Peyer's patch (tissue), 4 donors: ENCODE data around the gene FRYL.

Source experiments
- POLR2A ChIP-seq, 2 donors: fragments of 450-650 bp; IDR thresholded peaks; one replicate each; pipeline ENCODE4 v1.5.1; 2017; ENCODE audit warnings: antibody characterized with exemption in 2 of 2, mild to moderate bottlenecking in 2 of 2, moderate library complexity in 2 of 2
- TF ChIP-seq, protein P1 (sequence below), 6 experiments: fragments of 450-650 bp in 4 of 6; fragments of 200-600 bp in 2 of 6; sonication (generic) in 1 of 6; IDR thresholded peaks; one replicate each; pipeline ENCODE4 v1.5.1; 2017 to 2019; ENCODE audit warnings: antibody characterized with exemption in 6 of 6, mild to moderate bottlenecking in 3 of 6, moderate library complexity in 1 of 6

DNA sequence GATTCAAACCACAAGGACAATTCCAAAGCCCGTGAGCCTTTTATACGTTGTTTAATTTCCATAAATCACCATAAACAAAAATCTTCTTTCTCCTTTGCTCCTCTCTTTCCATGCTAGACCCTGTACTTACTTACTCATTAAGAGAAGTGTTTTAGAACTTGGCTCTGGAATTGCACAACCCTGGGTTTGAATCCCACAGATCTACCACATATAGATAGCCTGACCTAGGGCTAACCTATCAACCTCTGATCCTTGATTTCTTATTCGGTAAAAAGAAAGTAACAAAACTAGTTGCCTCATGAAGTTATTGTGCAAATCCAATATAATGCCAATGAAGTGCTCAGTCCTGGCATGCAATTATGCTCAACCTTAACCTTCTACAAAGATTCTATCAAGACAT is 221.3 kb downstream of the FRYL start:
- TF ChIP-seq POLR2A (IDR thresholded peaks at IDR 0.05): no peak
- TF ChIP-seq, protein P1, sequence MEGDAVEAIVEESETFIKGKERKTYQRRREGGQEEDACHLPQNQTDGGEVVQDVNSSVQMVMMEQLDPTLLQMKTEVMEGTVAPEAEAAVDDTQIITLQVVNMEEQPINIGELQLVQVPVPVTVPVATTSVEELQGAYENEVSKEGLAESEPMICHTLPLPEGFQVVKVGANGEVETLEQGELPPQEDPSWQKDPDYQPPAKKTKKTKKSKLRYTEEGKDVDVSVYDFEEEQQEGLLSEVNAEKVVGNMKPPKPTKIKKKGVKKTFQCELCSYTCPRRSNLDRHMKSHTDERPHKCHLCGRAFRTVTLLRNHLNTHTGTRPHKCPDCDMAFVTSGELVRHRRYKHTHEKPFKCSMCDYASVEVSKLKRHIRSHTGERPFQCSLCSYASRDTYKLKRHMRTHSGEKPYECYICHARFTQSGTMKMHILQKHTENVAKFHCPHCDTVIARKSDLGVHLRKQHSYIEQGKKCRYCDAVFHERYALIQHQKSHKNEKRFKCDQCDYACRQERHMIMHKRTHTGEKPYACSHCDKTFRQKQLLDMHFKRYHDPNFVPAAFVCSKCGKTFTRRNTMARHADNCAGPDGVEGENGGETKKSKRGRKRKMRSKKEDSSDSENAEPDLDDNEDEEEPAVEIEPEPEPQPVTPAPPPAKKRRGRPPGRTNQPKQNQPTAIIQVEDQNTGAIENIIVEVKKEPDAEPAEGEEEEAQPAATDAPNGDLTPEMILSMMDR (IDR thresholded peaks at IDR 0.05): no peak
